HUES48 (cell line): Measurements from ENCODE around the gene SMYD5.

Experiments
- H3K27ac ChIP-seq: one replicate; pipeline ENCODE4 v1.7.0; 2013; ENCODE audit warnings: low read depth, low read length, inconsistent platforms
- H3K27me3 ChIP-seq: 2 replicates; pipeline ENCODE4 v1.6.1; 2013; ENCODE audit warnings: mild to moderate bottlenecking, low read length; ENCODE audit not compliant: control insufficient read depth, insufficient read depth
- H3K36me3 ChIP-seq: 2 replicates; pipeline ENCODE4 v1.6.1; 2013; ENCODE audit warnings: low read length; ENCODE audit not compliant: control insufficient read depth, insufficient read depth
- H3K4me1 ChIP-seq: 2 replicates; pipeline ENCODE4 v1.6.1; 2013; ENCODE audit warnings: mild to moderate bottlenecking, low read length; ENCODE audit not compliant: control insufficient read depth, insufficient read depth
- H3K4me3 ChIP-seq: 2 replicates; pipeline ENCODE4 v1.5.1; 2013; ENCODE audit warnings: mild to moderate bottlenecking, low read depth, low read length
- H3K9ac ChIP-seq: 2 replicates; pipeline ENCODE4 v1.6.1; 2013; ENCODE audit warnings: mild to moderate bottlenecking, low read depth, low read length, moderate library complexity
- H3K9me3 ChIP-seq: 2 replicates; pipeline ENCODE4 v1.6.1; 2013; ENCODE audit warnings: low read length; ENCODE audit not compliant: control insufficient read depth, insufficient read depth

Gene SMYD5

GRCh38 chr2:73269686-73270465 lies 55.8 kb downstream of the SMYD5 start:
- H3K27me3 ChIP-seq = peaks cover 32% of the 10 kb centered on the region
- no peak overlapping the region for H3K9ac ChIP-seq
- no peaks in the 10 kb centered on the region for H3K4me1 ChIP-seq
- peak overlapping the region; percentile 62 for H3K4me3 ChIP-seq
- no peaks in the 10 kb centered on the region for H3K36me3 ChIP-seq
- no peak overlapping the region for H3K27ac ChIP-seq
- no peaks in the 10 kb centered on the region for H3K9me3 ChIP-seq

- Histone ChIP-seq H3K27me3 (peaks cover 29% of the 10 kb centered on the region), H3K36me3 (no peaks in the 10 kb centered on the region), H3K9ac (no peak overlapping the region), H3K4me3 (no peak overlapping the region), H3K9me3 (no peaks in the 10 kb centered on the region), H3K27ac (peak overlapping the region; percentile 37), H3K4me1 (no peaks in the 10 kb centered on the region)
Measured at GRCh38 chr2:73272270-73272669, 58.2 kb downstream of the SMYD5 start.
